GM19238 (cell line): ENCODE measurements around the gene LRRC45.

Experiments
- DNase-seq: peaks from one replicate; pipeline ENCODE4 v3.0.0; 2011; ENCODE audit warnings: low spot score; ENCODE audit not compliant: insufficient read length

LRRC45 gene

DNA sequence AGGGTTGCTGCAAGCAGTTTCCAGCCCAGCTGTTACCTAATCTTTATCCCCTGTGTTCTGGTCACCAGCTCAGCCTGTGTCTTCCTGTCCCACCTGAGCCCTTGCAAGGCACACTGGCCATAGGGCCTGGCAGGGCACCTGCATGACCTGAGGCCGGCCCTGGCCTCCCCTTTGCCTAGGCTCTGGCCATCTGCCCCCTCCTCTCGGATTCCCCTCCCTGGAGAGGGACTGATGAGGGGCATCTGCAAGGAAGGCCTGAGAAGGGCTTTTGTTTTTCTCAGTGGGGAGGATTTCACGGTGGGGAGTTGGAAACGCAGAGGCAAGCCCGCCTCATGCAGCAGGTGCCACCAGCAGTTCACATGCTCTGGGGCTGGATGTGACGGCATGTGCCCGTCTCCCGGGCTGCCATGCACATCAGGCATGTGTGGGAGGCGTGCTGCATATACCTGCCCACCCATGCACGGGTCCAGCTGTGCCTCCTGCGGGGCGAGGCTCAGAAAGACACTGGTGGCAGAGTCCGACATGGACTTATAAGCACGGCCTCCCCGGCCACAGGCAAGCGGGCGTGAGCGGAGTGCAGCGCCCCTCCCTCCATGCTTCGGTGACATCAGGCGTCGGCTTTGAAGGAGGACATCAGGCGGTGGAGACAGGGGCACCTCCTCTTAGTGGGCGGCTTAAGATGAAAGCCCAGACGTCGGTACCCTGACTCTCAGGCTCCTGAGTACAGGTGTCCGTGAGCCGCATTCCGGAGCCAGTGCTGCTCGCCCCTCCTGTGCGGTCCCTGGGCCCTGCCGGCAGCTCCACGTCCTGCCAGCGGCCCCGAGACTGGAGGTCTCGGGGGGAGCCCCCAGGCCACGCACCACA lies 29.1 kb upstream of the LRRC45 start:
- DNase-seq: no peak

DNA sequence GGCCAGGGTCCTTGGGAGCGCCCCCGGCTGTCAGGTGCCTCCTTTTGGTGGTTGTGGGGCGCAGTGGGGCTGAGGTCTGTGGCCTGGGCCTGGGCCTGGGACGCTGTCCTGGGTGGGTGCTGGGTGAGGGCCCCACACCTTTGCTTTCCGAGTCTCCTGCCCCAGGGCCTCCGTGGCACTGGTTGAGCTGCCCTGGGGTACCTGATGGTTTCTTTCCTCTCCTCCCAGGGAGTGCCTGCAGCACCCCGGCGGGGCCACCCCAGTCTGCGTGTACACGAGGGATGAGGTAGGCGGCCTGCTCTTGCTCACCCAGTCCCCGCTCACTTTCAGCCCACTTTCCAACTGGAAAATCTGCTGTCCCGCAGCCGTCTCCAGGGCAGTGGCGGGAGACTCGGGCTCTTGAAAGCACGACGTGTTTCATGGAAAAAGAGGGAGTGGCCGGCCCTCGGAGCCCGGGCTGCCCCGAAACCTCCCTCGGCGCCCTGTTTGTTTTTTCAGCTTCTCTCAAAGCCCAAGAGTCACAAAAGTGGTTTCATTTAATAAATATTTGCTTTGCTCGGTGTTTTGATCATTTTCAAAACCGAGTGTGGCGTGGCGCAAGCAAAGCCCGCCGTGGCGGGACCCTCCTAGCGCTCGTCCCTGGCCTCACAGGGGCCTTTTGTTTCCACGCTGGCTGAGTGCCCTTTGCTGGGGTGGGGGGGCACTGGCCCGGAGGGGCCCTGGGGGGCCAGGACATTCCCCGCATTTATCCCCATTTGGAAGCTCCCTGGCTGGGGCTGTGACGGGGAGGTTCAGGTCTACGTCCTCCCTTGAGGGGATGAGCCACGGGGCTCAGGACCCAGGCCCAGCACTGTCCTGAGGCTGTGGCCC lies 28.3 kb upstream of the LRRC45 start:
- no peak for DNase-seq

DNA sequence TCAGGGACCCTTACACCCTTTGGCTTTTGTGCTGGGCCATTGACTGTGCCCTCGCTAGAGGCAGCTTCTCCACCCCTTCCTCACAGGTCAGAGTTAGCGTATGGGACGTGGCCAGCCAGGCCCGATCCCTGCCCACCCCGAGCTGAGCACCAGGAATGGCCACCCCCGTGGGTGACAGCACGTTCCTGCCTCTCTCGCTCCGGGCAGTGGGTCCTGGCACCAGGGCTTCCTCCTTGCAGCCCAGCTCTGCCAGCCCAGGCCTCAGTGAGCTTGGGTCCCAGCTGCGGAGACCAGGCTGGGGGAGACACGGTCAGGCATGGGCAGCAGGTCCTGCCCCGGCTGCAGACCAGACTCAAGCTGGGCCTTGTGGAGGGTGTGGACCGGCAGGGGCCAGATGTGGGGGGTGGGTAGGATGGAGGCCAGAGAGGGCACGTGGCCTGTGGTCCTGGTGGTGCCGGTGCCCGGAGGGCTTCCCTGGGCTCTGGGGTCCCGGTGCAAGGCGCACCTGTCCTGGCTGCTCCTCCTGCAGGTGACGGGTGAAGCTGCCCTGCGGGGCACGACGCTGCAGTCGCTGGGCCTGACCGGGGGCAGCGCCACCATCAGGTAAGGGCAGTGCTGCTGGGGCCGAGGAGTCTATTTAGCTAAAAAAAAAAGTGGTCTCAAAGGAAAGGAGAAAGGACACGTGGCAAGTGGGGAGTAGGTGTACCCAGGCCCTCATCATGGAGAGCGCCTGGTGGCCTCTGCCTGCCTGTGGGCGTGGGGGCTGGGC lies 27.5 kb upstream of the LRRC45 start:
- no peak for DNase-seq

DNA sequence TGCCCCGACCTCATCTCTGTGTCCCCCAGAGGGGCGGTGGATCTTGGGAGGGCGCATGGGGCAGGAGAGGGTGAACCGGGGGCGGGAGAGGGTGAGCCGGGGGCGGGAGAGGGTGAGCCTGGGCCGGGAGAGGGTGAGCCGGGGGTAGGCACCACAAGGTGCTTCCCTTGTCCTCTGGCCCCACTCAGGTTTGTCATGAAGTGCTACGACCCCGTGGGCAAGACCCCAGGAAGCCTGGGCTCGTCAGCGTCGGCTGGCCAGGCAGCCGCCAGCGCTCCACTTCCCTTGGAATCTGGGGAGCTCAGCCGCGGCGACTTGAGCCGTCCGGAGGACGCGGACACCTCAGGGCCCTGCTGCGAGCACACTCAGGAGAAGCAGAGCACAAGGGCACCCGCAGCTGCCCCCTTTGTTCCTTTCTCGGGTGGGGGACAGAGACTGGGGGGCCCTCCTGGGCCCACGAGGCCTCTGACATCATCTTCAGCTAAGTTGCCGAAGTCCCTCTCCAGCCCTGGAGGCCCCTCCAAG lies 26.8 kb upstream of the LRRC45 start:
- no peak for DNase-seq

DNA sequence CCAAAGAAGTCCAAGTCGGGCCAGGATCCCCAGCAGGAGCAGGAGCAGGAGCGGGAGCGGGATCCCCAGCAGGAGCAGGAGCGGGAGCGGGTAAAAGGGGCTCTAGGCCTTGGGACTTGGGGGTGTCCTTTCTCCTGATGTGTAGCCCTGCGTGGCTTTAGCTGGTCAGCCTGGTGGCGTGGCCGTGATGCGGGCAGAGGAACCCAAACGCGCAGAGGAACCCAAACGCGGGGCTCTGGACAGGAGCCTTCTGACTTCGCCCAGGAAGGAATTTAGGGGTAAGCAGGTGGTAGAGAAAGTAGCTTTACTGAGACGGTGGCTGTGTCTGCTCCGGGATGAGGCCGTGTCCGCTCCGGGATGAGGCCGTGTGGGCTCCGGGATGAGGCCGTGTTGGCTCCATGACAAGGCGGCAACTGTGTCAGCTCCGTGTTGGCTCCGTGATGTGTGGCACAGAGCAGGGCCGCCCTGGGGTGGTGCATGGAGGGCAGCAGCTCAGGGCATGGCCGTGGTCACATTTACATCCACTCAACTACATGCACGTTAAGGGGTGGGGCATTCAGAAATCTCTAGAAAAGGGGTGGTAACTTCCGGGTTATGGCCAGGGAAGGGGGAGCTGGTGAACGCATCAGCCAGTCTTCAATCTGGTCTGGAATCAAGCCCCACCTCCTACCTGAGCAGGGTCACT lies 26.2 kb upstream of the LRRC45 start:
- DNase-seq: no peak

DNA sequence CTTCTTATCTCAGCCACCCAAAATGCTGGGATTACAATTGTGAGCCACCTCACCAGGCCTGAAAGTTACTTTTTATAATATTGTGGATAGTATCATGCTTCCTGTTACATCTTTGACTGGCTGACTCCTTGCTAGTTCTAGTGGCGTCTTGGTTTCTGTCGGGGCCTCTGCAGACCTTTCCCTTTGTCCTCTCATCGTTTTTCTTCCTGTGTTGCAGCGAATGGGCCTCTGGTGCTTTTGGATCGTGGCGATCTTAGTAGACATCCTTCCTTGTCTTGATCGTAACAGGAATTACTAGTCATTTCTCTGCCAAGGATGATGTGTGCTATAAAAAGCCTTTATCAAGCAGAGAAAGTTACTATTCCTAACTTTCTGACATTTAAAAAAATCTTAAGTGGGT lies 24.9 kb upstream of the LRRC45 start:
- no peak for DNase-seq

DNA sequence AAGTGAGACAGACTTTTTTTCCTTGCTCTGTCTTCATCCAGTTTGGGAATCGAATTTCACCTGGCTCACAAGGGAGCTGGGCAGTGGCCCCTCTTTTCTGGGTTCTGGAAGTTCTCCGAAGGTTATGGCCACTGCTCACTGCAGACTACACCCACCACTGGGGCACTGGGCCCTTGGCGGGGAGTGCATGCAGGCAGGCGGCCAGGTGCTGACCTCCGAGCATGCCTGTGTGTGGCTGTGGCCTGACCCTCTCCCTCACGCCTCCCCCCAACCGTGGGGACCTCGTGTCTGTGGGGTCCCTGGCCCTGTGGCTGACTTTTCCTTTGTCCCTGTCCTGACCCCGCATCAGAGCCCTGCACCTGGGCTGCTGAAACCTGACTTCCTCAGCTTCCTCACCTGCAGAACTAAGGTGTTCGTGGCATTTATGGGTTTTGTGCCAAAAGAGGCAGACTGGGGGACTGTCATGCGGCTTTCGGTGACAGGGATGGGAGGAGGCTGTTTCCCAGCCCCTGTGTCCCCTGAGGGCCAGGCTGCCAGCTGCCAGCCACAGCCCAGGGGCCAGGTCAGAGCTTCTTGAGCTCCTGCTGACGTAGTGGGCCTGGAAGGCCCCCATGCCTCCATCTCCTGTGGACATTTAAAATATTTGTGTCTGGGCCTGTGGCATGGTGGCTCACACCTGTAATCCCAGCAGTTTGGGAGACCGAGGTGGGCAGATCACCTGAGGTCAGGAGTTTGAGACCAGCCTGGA lies 24.2 kb upstream of the LRRC45 start:
- DNase-seq: no peak

DNA sequence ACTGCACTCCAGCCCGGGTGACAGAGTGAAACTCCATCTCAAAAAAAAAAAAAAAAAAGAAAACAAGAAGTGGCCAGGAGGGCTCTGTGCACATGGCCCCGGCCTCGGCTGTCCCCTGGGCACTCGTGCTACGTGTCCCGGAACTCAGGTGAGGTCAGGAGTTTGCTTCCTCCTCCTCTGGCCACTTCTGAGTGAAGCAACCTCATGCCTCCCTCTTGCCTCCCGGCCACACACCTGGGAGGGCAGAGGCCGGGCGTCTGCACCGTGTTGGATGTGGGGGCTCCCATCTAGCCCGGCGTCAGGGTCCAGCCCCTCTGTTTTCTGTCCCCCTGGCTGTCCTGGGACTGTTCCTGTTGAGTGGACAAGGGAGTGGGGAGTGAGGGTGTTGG lies 23.5 kb upstream of the LRRC45 start:
- DNase-seq: no peak

DNA sequence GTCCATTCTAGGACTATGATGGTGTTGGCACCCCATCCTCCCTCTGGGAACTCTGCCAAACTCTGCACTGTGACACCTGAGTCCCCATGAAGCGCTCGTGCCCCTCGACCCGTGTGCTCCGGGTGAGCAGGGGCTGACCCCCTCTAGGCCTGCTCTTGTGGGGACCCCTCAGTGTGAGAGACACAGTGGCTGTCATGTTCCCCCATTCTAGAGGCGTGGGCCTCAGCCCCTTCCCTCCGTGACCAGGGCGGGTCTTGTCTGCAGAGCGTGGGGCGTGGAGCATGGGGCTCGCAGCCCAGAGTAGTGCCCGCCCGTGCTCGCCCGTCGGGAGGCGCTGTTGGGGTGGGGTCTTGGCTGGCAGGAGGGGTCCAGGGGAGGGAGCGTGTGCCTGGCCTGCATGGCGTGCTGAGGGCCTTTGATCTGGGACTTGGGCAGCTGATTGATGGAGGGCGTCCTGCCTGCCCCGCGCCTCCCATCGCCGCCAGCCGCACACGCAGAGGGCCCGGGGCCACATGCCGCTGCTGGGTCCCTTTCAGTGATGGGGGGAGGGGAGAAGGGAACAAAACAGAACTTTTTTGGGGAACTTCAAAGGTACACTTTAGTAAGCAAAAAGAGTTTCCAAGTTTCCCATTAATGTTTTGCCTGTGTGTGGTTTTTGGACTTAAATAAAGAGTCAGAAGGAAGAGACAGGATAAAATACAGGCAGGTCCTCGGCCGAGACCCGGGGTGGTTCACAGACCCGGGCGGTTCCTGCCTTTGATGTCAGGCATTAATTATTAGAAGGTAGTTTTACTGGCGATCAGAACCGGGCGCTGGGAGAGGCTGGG lies 22.9 kb upstream of the LRRC45 start:
- DNase-seq: no peak

DNA sequence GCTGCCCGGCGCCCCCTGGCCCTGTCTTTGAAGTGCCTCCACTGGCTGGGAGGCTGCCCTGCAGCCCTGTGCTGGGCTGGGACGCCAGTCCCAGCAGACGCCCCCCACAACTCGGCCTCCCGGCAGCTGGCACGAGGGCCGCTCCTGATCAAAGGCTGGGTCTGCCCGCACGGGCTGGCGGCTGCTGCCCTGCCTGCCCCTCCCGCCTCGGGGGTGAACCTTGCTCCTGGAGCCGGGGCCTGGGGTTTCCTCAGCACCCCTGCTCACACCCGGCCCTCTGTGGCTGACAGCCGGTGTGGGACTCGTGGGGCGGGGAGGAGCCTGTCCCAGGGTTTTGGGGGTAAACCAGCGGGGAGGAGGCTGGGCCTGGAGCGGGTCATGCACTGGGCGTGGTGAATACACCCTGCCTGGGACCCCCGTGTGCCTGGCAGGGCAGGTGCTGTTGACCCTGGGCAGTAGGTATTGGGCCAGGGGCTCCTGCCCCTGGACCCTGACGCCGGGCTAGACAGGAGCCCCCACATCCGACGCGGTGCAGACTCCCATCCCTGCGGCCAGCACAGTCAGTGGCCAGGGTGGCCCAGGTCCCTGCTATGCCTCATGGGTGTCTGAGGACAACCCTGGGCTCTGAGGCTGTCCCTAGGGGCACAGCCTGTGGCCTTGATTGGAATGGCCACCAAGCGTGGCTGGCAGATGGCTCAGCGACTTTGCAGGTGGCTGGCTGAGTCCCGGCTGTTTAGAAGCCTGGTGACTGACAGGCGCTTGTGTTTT lies 22.1 kb upstream of the LRRC45 start:
- no peak for DNase-seq

DNA sequence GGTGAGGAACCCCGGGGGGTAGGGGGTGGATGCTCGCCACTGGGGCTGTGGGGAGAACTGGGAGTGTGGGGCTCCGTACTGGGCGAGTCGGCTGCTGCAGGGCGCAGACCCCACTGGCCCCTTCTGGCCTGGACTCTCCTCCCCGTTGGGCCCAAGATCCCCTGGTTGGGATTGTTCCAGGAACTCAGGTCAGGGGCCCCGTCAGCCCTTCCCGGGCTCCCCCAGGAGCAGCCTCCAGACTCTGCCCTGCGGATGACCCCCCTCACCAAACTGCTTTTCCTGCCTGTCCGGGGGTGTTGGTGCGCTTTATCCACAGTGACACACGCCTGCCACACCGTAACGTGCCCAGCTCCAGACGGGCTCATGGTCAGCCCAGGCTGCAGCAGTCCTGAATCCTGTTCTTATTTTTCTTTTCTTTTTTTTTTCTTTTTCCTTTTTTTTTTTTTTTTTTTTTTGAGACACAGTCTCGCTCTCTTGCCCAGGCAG lies 21.5 kb upstream of the LRRC45 start:
- no peak for DNase-seq

DNA sequence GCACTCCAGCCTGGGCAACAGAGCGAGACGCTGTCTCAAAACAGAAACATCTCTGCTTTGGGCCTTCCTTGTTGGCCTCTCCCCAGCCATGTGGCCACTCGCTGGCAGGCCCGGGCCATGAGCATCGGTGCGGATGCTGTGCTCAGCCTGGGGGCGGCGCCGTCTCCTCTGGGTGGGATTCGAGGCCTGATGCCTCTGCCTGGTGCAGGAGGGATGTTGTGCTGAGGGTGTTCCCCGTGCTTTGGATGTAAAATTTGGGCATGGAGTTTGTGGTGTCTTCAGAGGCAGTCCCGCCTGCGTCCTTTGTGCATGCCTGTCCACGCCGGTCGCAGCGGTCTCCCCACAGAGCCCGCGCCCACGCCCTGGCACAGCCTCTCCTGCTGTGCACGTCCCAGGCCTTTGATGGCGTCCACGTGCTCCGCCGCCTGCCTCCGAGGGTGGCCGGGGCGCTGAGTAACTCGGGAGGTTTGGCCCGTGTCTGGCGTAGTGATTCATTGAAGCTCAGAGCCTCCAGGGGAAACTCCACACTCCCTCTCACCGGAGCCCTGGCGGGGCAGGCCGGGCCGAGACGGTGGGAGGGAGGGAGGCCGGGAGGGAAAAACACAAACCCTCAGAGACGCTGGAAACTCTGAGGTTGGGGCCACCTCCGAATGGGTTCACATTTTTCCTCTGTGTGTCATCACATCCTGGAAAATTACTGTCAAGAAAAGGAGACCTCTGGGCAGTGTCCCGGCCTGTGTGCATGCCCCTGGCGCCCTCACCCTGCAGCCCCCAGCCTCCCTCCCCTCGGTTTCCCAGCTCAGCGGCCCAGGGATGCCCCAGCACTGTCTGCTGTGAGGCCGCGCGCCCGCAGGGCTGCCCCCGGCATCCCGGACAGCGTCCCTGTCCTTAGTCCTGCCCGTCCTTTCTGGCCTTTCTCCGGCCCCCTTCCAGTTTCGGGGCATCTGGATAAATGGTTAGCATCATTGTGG lies 19.4 kb upstream of the LRRC45 start:
- no peak for DNase-seq

DNA sequence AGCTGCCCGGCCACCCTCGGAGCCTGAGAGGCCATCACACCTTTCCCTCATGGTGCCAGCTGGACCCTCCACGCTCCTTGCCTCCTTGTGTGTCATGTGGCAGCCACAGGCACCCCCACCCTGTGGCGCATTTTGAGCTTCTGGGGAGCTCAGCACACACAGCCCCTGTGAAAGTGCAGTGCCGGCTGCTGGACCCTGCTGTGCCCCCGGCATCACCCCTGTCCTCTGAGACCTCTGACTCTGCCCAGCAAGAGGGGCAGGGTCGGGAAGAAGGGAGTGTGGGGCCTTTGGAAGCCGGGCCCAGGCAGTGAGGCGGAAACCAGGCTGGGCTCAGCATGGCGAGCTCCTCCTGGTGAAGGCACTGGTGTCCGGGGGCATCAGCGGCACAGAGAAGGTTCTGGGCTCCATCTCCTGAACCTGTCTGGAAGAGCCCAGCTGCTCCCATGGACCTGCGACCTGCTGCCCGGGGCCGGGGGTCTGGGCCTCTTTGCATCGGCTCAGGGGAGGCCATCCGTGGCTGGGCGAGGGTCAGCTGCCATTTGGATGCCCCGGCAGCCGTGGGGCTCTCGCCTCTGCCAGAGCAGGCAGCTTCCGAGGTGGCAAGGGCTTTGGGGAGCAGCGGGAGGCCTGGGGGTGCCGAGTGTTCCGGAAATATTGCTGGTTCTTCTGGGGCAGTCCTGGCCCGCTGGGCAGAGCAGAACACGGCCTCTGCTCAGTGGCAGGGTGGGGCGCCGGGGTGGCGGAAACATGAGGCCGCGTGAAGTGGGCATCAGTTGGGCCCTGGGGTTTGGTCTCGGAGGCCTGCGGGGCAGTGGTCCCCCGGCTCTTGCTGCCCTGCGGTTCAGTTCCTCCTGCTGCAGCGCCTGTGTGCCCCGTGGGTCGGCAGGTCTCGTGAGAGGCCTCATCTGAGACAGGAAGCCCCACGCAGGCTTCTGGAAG lies 18.3 kb upstream of the LRRC45 start:
- DNase-seq: no peak

DNA sequence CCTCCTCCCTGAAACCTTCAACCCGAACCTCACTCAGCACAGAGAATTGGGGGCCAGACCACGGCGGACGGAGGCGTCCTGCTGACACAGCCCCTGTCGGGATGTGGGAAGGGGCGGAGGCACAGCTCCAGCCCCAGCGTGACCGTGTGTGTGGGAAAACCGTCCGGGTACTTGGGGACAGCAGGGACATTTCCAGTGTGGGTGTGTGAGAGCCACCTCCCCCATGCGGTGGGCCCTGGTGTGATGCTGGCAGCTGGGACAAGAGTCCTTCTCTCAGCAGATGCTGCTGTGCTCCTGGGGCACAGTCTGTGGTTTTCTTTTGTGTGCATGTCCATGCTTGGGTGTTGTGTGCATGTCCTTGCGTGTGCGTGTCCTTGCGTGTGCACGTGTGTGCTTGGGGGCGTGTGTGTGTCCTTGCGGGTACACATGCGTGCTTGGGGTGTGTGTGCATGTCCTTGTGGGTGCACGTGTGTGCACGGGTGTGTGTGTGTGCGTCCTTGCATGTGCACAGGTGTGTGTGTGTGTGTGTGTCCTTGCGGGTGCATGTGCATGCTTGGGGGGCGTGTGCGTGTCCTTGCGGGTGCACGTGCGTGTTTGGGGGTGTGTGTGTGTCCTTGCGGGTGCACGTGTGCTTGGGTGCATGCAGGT lies 17.3 kb upstream of the LRRC45 start:
- no peak for DNase-seq

DNA sequence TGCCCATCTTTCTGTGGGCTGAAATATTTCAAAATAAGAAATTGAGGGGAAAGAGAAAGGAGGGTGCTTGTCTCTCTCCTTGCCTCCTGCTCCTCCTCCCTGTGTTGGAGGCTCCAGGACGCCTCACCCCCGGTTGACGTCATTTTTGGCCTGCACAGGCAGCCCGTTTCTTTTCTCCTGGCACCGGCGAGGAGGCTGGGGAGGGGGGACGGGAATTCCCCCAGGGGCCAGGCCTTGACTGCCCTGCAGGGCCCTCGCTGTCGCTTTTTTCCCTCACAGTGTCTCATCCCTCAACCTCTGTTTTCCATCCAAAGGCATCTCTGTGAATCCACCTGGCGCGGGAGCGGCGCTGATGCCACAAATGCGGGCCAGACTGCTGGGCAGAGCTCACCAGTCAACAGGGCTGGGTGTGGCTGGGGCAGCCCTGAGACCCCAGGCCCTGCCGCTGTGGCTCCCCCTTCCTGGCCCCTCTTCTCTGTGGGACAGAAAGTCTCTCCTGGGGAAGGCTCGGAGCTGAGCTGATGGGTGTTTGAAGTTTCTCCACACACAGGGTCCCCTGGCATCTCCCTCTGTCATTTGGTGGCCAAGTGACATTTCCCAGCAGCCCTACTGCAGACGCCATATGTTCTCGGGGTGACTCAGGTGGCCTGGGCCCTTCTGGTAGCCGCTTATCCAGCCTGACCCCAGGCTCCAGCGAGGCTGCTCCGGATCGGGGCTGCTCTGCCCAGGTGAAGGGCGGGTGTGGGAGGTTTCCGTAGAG lies 16.5 kb upstream of the LRRC45 start:
- no peak for DNase-seq
